Glutamatergic neuron (in vitro differentiated cells): Measurements from ENCODE around the gene NOD2. TPM values are rescaled to one million over a fixed set of nuclear protein-coding genes. Genes with fewer than 3 reads are reported as not detected.

Source experiments
- DNase-seq: peaks from one replicate; pipeline ENCODE4 v3.0.0; 2022
- H3K27ac Mint-ChIP-seq: one replicate; pipeline ENCODE4 v1.8.0; 2020; ENCODE audit warnings: mild to moderate bottlenecking, mixed read lengths, inconsistent platforms; ENCODE audit not compliant: unreplicated experiment
- H3K27me3 Mint-ChIP-seq: one replicate; pipeline ENCODE4 v1.8.0; 2020; ENCODE audit warnings: mild to moderate bottlenecking, moderate library complexity, mixed read lengths, inconsistent platforms; ENCODE audit not compliant: unreplicated experiment
- H3K36me3 Mint-ChIP-seq: one replicate; pipeline ENCODE4 v1.8.0; 2020; ENCODE audit warnings: mild to moderate bottlenecking, mixed read lengths, inconsistent platforms; ENCODE audit not compliant: unreplicated experiment
- H3K4me1 Mint-ChIP-seq: one replicate; pipeline ENCODE4 v1.8.0; 2020; ENCODE audit warnings: mild to moderate bottlenecking, low read depth, mixed read lengths, inconsistent platforms; ENCODE audit not compliant: unreplicated experiment
- H3K4me3 Mint-ChIP-seq: one replicate; pipeline ENCODE4 v1.8.0; 2020; ENCODE audit warnings: mild to moderate bottlenecking, mixed read lengths, inconsistent platforms; ENCODE audit not compliant: unreplicated experiment
- H3K9me3 Mint-ChIP-seq: one replicate; pipeline ENCODE4 v1.8.0; 2020; ENCODE audit warnings: mild to moderate bottlenecking, moderate library complexity, mixed read lengths, inconsistent platforms; ENCODE audit not compliant: unreplicated experiment
- CTCF ChIP-seq: fragments of 200-600 bp; sonication (generic); IDR thresholded peaks from one replicate; pipeline ENCODE4 v1.5.0; 2021; ENCODE audit not compliant: partially characterized antibody, unreplicated experiment
- total RNA-seq: library from RNA; stranded (reverse); fragmentation: NEBNext Ultra II Directional; extraction: Animal tissue kit (Norgen Biotek cat#: 25700); gene quantifications from one replicate; pipeline ENCODE4 v1.2.1, GENCODE V29; 2021; ENCODE audit not compliant: unreplicated experiment

Gene NOD2
- total RNA-seq, 1 donor from 2014 or later = 0.34 TPM

DNA sequence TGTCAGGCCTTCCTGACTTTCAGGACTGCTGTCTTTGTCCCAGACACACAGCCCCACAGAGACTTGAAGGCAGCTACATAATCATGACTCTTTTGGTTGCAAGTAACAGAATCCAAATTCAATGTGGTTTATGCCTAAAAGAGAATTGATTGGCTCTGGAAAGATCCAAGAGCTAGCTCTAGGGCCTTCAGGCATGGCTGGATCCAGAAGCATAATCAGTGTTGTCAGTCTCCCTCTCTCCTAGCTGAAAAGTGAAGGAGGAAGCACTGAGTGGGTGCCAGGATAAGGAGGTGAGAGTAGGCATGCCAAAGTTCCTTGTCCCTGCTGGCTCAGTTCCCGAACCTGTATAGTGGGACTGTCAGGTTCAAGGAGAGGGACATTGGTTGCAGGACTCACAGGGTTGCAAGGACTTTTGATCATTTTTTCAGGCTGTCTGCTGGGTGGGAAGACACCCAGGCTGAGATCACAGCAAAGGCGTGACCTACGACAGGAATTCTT lies 37.8 kb upstream of the NOD2 start:
- H3K27me3 Mint-ChIP-seq = peaks cover 11% of the 10 kb centered on the region
- H3K9me3 Mint-ChIP-seq = peaks cover 14% of the 10 kb centered on the region
- H3K4me1 Mint-ChIP-seq = peaks cover 13% of the 10 kb centered on the region
- no peaks in the 10 kb centered on the region for H3K36me3 Mint-ChIP-seq
- no peak overlapping the region for H3K4me3 Mint-ChIP-seq
- no peak for DNase-seq
- TF ChIP-seq CTCF = no peak
- H3K27ac Mint-ChIP-seq = no peak overlapping the region

DNA sequence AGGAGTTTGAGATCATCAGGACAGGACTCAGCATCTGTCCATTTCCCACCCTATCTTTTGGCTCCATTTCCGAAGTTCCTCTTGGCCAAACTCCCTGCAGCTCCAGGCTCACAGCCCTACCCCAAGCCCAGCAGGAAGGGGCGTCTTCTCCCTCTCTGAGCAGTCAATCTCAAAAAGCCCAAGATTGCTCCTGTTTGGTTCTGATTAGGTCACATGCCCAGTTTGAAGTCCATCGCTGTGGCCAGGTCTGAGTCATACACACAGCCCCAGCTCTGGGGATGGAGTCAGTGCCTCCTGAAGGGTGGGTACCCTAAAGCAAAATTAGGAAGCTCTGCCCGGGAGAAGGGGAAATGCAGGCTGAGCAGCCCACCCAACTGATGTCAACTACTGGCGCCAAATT lies 36.2 kb upstream of the NOD2 start:
- peaks cover 13% of the 10 kb centered on the region for H3K4me1 Mint-ChIP-seq
- H3K9me3 Mint-ChIP-seq = peaks cover 12% of the 10 kb centered on the region
- DNase-seq = no peak
- peaks cover 11% of the 10 kb centered on the region for H3K27me3 Mint-ChIP-seq
- no peak overlapping the region for H3K27ac Mint-ChIP-seq
- H3K36me3 Mint-ChIP-seq = no peaks in the 10 kb centered on the region
- H3K4me3 Mint-ChIP-seq = no peak overlapping the region
- no peak for TF ChIP-seq CTCF

- H3K4me1 Mint-ChIP-seq = peaks cover 3% of the 10 kb centered on the region
- no peak overlapping the region for H3K27ac Mint-ChIP-seq
- TF ChIP-seq CTCF = no peak
- H3K9me3 Mint-ChIP-seq = peaks cover 3% of the 10 kb centered on the region
- DNase-seq = no peak
- no peaks in the 10 kb centered on the region for H3K27me3 Mint-ChIP-seq
- H3K36me3 Mint-ChIP-seq = peaks cover 5% of the 10 kb centered on the region
- no peak overlapping the region for H3K4me3 Mint-ChIP-seq
Observed at GRCh38 chr16:50659806-50660205, 33.6 kb upstream of the NOD2 start.

DNA sequence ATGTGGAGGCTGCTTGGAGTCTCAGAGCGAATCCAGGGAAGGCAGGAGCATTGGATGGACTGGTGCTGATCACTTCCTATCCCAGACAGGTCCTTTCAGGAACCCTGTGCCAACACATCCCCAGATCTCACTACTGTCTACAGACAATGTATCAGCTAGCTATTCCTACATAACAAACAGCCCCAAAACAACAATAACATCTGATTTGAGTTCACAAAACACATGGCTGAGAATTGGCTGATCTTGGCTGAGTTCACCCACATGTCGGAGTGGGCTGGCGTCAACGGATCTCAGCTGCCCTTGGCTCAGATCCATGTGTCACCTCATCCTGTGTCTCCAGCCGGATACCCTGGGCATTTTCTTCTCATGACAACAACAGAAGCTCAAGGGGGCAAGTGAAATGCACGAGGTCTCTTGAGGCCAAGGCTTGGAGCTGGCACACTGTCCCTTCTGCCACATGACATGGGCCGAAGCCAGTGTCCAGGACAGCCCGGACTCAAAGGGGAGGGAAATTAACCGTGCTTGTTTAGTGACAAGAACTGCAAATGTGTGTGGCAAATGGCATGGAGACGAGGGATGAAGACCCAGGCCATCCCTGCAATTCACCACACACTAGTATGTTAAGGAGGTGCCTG lies 31.0 kb upstream of the NOD2 start:
- H3K9me3 Mint-ChIP-seq = peaks cover 7% of the 10 kb centered on the region
- H3K4me1 Mint-ChIP-seq = no peaks in the 10 kb centered on the region
- peaks cover 6% of the 10 kb centered on the region for H3K36me3 Mint-ChIP-seq

More for the DNA sequence above, 31.0 kb upstream of the NOD2 start:
- no peak for TF ChIP-seq CTCF
- H3K27me3 Mint-ChIP-seq = peaks cover 6% of the 10 kb centered on the region
- no peak for DNase-seq
- no peak overlapping the region for H3K27ac Mint-ChIP-seq
- H3K4me3 Mint-ChIP-seq = no peak overlapping the region
